Stimulated activated CD8-positive, alpha-beta memory T cell treated with anti-CD3 and anti-CD28 coated beads, Interleukin-4, amount 100 ng/mL, for 48 hours (primary cell): ENCODE data around the gene AMBRA1.
A peak's percentile ranks its signal among the peaks of the same experiment; 100 is the strongest.
"Not testable (repeated sequence)": the region's sequence is repeated elsewhere in the genome, so short reads cannot be mapped to it uniquely, and the experiment has no call there.

Source experiments
- DNase-seq: peaks from one replicate; pipeline ENCODE4 v3.0.0-alpha.2; 2020

AMBRA1 gene

GRCh38 chr11:46529095-46529905 is 64.5 kb downstream of the AMBRA1 start:
- DNase-seq: peak; percentile 87

GRCh38 chr11:46528445-46529094 is 65.3 kb downstream of the AMBRA1 start:
- no peak for DNase-seq

GRCh38 chr11:46527591-46528130 is 66.2 kb downstream of the AMBRA1 start:
- DNase-seq: no peak

- DNase-seq: no peak
These were observed 67.3 kb downstream of the AMBRA1 start for GRCh38 chr11:46526216-46527215.

- DNase-seq: no peak
These were observed 69.5 kb downstream of the AMBRA1 start for GRCh38 chr11:46524201-46524770.

- DNase-seq: no peak
These were observed 70.5 kb downstream of the AMBRA1 start for GRCh38 chr11:46523290-46523689.

GRCh38 chr11:46522682-46523281 is 71.0 kb downstream of the AMBRA1 start:
- no peak for DNase-seq

DNA sequence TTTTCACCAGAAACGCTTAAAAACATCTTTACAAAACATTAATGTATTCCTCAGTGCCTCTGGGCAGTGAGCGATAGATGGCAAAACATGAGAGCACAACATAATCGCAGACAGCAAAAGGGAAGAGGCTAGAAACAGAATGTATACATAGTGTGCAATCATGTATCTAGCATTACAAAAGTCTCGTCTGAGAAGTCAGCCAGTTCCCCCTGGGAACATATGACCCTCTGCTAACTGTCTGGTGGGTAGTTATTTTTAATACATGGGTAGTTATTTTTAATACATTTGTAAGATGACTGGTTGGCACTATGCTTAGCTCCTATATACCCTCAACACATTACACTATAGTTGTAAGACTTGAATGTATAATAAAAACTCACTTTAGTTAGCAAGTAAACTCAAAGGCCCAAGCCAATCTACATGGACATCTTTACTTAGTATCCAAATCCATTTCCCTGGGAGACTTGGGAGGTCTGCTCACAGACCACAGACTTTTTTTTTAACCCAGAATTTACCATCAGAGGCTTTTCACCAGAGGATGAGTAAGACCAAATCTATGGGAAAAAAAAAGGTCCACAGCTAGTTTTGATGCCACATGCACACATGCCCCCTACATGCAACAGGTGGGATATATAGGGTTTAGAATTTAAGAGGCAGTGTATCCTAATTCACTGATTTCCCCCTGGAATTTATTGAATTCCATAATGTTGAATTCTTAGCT is 71.7 kb downstream of the AMBRA1 start:
- DNase-seq: no peak

DNA sequence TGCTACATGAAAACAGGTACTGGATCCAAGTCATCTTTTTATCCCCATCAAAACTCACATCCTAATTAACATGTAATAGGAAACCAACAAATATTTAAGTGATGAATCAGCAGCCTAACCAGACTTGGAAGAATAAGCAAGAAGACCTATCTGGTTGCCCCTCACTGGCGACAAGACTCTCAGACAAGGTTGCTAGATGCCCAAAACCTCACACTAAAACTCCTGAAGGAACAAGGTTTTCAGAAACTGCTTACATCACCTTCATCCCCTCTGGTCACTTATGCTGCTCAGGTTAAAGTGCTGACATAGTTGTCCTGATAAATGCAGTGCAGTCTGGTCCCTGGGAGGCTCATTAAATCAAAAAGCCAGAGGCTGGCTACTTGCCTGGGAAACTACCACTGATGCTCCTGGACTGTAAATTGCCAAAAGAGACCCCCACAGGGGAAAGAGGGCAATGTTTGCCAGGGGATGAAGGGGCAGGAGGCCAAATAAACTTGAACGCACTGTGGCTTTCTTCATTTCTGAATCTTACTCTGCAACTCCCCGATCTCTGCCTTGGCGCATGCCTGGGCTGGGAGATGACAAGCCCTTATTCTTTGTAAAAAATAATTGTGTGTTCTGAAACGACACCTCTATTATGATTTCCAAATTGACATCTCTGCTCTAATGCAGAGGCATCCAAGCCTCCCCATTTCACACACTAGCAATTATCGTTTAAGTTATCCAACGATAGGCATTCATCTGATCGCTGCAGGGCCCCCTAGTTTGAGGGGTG is 72.7 kb downstream of the AMBRA1 start:
- DNase-seq: no peak

DNA sequence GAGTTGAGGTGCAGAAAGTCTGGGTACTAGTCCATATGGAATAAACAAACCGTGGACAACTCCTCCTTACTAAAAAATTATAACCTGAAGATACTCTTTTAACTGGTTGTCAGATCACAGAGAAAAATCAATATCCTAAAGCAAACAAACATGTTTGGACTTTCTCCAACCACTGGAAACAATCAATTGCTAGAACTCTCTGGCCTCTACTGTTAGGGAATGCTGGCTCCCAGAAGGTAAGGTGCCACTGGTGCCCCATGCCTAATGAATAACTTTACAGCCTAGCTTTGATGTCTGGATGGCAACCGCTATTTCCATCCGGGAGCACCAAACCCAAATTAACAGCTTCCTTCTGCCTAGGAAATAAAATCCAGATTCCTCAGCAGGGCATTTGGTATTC is 74.5 kb downstream of the AMBRA1 start:
- no peak for DNase-seq

DNA sequence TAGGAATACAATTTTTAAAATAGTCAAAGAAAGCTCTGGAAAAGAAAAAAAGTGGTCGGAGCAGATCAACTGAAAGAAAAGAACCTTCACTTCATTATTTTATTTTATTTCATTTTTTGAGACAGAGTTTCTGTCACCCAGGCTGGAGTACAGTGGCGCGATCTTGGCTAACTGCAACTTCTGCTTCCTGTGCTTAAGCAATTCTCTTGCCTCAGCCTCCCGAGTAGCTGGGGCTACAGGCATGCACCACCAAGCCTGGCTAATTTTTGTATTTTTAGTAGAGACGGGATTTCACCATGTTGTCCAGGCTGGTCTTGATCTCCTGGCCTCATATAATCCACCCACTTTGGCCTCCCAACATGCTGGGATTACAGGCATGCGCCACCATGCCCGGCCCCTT is 74.9 kb downstream of the AMBRA1 start:
- not testable (repeated sequence) for DNase-seq

GRCh38 chr11:46514370-46514769 is 79.5 kb downstream of the AMBRA1 start:
- no peak for DNase-seq

DNA sequence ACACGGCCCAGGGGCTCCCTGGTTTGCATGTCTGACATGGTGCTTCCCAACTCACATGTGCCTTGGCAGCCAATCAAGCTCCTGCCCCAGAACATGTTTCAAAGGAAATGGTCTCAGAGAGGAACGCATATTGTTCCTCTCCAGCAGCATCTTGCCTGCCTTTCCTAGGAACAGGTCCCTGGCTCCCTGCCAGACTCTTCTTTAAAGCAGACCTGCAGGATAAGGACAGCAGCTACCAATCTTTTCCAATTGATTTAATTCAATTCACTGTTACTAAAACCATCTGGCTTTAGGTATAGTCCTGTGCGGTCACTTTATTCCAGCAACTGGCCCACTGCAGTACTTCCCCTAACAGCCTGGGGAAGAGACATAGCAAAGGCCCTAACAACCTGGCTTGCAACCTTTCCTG is 79.9 kb downstream of the AMBRA1 start:
- DNase-seq: no peak

DNA sequence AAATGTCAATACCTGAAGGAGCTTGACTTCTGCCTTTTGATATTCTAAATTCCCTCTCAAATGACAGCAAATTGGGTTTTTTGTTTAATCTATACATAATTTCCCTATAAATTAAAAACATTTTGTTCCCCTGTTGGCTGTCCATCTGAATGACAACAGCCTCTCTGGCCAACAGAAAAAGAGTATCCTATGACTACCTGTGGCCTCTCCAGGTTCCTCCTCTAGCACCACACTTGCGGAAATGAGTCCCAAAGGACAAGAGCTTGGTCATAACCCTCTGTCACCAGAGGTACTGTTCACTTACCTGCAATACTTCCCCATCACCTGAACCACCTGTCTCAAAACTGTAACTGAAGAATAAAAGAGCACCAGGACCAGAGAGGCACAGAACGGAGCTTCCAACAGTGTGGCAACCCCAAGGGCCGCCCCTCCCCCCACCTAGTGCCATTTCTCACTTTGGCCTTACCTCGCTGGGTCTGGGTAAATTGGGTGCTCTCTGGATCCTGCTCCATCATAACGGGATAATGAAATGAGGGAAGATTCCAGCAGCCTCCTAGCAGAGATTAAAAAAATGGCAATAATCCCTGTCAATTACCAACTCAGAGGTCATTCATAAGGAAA is 81.5 kb downstream of the AMBRA1 start:
- no peak for DNase-seq

- no peak for DNase-seq
These were observed 82.5 kb downstream of the AMBRA1 start for GRCh38 chr11:46511342-46511741.

GRCh38 chr11:46508360-46508759 is 85.5 kb downstream of the AMBRA1 start:
- DNase-seq: no peak

- DNase-seq: no peak
These were observed 87.4 kb downstream of the AMBRA1 start for GRCh38 chr11:46506483-46506791.

DNA sequence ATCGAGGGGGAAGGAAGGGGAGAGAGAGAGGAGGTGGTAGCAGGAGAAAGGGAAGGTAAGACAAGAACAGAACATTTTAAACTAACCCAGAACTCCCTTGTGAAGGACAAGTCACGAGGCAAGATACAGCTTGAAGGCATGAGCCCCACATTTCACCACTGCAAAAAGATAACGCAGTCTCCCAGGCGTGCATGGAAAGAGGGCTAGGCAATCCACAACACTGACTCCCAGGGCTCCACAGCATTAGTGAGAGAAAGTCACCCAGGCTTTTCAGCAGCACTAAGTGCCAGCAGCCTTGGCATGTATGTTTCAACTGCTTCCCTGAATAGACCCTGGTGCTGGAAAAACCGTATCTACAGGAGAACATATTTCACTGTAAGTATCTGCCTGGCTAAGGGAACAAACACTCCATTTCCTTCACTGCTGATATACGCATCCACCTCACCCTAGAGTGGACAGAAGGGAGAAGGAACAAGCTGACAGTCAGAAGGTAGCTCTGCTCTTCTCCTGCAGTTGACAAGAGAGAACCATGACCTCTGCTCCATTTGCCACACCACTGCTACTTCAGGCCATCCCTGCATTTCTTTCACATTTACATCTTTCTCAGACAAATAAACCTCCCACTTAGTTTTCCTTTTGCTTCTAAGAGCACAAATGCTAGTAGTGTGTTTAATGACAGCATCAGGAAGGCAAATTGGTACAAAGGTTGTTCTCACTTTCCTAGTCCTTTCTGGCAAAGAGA is 87.9 kb downstream of the AMBRA1 start:
- DNase-seq: no peak

DNA sequence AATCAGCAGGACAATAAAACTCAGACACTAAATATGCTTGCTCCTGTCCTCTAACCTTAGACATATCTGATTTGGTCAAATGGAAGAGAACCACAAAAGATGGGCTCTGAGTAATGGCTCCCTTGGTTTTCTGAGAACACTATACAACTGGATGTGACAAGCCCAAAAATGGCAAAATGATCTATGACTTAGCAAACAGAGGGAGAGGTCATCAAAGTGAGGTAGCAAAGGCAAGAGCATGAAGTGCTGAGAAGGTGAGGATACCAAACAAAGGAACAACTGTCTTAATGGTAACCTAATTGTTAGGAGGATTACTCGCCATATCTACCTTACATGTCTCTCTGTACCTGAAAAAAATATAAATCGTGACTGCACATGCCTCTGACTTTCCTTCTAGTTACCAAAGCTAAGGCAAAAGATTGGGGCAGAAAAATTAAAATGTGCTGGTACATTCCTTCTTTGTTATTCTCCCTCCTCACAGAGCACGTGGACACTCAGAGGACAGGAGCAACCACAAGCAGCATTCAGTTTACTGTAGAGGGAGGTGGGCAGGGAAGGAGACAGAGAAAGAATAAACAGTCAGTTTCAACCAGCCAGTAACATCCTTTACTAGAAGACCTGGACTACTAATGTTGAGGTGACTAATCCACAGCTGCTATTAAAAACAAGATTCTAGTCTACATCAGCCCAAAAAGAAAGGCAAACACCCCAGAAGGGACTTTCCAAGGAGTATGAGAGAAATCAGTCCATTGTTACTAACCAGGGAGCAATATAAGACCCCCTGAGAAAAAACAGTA is 88.8 kb downstream of the AMBRA1 start:
- no peak for DNase-seq
